Keratinocyte (primary cell): ENCODE results near the gene C16orf46. TPM values are rescaled to one million over a fixed set of nuclear protein-coding genes. Genes with fewer than 3 reads are reported as not detected.

Experiments used
- DNase-seq: peaks from one replicate; pipeline ENCODE4 v3.0.0-alpha.2; 2011; ENCODE audit warnings: low read depth, missing footprints, low spot score
- FAIRE-seq: peaks from 2 replicates; lab custom pipeline; 2011; peaks lifted over from hg19 to GRCh38; lab: Jason Lieb, UNC
- H2AFZ ChIP-seq: 2 replicates; pipeline ENCODE4 v1.6.0; 2012; ENCODE audit warnings: low read length, control low read depth, inconsistent platforms; ENCODE audit not compliant: control insufficient read depth
- H3K27ac ChIP-seq: 2 replicates; pipeline ENCODE4 v1.5.1; 2011; ENCODE audit warnings: low read length; ENCODE audit not compliant: control insufficient read depth, insufficient read depth
- H3K27me3 ChIP-seq: 3 replicates; pipeline ENCODE4 v1.6.0; 2011; ENCODE audit warnings: low read length; ENCODE audit not compliant: control insufficient read depth, insufficient read depth; ENCODE audit errors: extremely low read depth
- H3K36me3 ChIP-seq, 2 experiments: 2 replicates in 1 of 2; 3 replicates in 1 of 2; pipeline ENCODE4 v1.5.1; 2011; ENCODE audit warnings: low read length in 2 of 2, mild to moderate bottlenecking in 1 of 2; ENCODE audit not compliant: control insufficient read depth in 2 of 2, insufficient read depth in 2 of 2; ENCODE audit errors: extremely low read depth in 1 of 2
- H3K4me1 ChIP-seq: 3 replicates; pipeline ENCODE4 v1.5.1; 2011; ENCODE audit warnings: low read length; ENCODE audit not compliant: control insufficient read depth, insufficient read depth; ENCODE audit errors: extremely low read depth
- H3K4me2 ChIP-seq: 3 replicates; pipeline ENCODE4 v1.6.0; 2011; ENCODE audit warnings: low read depth, low read length; ENCODE audit not compliant: control insufficient read depth, insufficient read depth; ENCODE audit errors: extremely low read depth
- H3K4me3 ChIP-seq, 3 experiments: fragments of 200-600 bp in 1 of 3; sonication (generic) in 1 of 3; 2 replicates in 2 of 3; 3 replicates in 1 of 3; pipeline ENCODE4 v1.5.1; 2011 to 2016; ENCODE audit warnings: low read length in 3 of 3, mild to moderate bottlenecking in 3 of 3, control low read depth in 2 of 3, inconsistent platforms in 1 of 3, low read depth in 1 of 3, mixed read lengths in 1 of 3, mixed run types in 1 of 3, moderate library complexity in 1 of 3; ENCODE audit not compliant: control insufficient read depth in 2 of 3, insufficient read depth in 2 of 3; ENCODE audit errors: extremely low read depth in 1 of 3
- H3K79me2 ChIP-seq: 2 replicates; pipeline ENCODE4 v1.6.0; 2012; ENCODE audit warnings: low read length; ENCODE audit not compliant: control insufficient read depth, insufficient read depth
- H3K9ac ChIP-seq: 3 replicates; pipeline ENCODE4 v1.6.0; 2011; ENCODE audit warnings: low read length; ENCODE audit not compliant: control insufficient read depth, insufficient read depth; ENCODE audit errors: extremely low read depth
- H3K9me1 ChIP-seq: 3 replicates; pipeline ENCODE4 v1.6.0; 2011; ENCODE audit warnings: low read length; ENCODE audit not compliant: control insufficient read depth, insufficient read depth; ENCODE audit errors: extremely low read depth
- H3K9me3 ChIP-seq: 2 replicates; pipeline ENCODE4 v1.5.1; 2012; ENCODE audit warnings: low read depth, low read length; ENCODE audit not compliant: control insufficient read depth
- H4K20me1 ChIP-seq: 3 replicates; pipeline ENCODE4 v1.6.0; 2011; ENCODE audit warnings: low read length; ENCODE audit not compliant: control insufficient read depth, insufficient read depth; ENCODE audit errors: extremely low read depth
- EZH2 ChIP-seq: IDR thresholded peaks from one replicate; pipeline ENCODE4 v1.6.1; 2012; ENCODE audit warnings: inconsistent platforms, mild to moderate bottlenecking, low read length, moderate library complexity
- dilution Hi-C: fragments of 300-500 bp; cut with MboI; formaldehyde crosslinking; loops from one replicate; pipeline ENCODE4 v1.7.0; 2020; ENCODE audit warnings: low sequenced_read_pairs; ENCODE audit not compliant: extremely low pct_ligation_motif_present
- polyA plus RNA-seq, 5 experiments: library from polyadenylated mRNA; depleted of rRNA in 3 of 5; stranded (reverse) in 3 of 5; stranded (forward) in 1 of 5; unstranded in 1 of 5; fragments of >200 nt; gene quantifications; 1 replicate in 1 of 5; 2 replicates in 3 of 5; 3 replicates in 1 of 5; pipeline versions ENCODE4 v1.2.1 to v1.2.3, GENCODE V29; 2011 to 2012; ENCODE audit warnings: missing spikeins in 2 of 5, low read depth in 1 of 5, low replicate concordance in 1 of 5
- TF ChIP-seq, protein P1 (sequence below), 3 experiments: IDR thresholded peaks in 1 of 3; conservative IDR thresholded peaks in 1 of 3; optimal IDR thresholded peaks in 1 of 3; 2 replicates in 2 of 3; 3 replicates in 1 of 3; pipeline versions ENCODE3 to v1.5.1; 2011; ENCODE audit warnings: low read length in 3 of 3, mild to moderate bottlenecking in 3 of 3, moderate library complexity in 2 of 3, control low read depth in 1 of 3, inconsistent platforms in 1 of 3; ENCODE audit not compliant: insufficient read depth in 2 of 3; ENCODE audit errors: extremely low read depth in 1 of 3

C16orf46 gene
- polyA plus RNA-seq, 1 donor (not counting 4 experiments of a cell fraction or from before 2014, with no cell fraction given) = 0.30 TPM

DNA sequence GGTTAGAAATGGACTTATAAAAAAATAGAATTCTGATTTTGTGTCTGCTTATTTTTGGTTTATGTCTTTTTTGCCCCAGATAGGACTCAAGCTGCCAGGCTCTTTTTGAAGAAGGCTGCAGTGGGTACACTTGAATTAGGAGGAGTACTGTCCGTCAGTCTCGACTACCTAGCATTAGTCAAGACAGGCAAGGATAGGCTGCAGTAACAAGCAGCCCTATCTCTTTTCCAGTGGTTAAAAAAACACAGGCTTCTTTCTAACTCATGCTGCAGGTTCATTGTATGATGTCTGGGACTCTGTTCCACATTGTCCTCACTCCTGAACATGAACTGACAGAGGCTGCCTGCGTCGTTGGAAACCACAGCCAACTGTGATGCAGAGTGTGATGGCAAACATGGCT, 8.0 kb downstream of the C16orf46 start:
- Histone ChIP-seq H3K4me2 (no peak overlapping the region), H3K36me3 (no peaks in the 10 kb centered on the region), H3K79me2 (no peaks in the 10 kb centered on the region), H3K4me1 (peaks cover 6% of the 10 kb centered on the region), H3K9me1 (no peaks in the 10 kb centered on the region), H3K9ac (no peak overlapping the region), H3K4me3 (no peak overlapping the region), H3K27ac (no peak overlapping the region), H2AFZ (no peak overlapping the region), H4K20me1 (no peaks in the 10 kb centered on the region), H3K9me3 (no peaks in the 10 kb centered on the region), H3K27me3 (no peaks in the 10 kb centered on the region)
- FAIRE-seq (no peak), DNase-seq (no peak)
- TF ChIP-seq EZH2 = no peak
- TF ChIP-seq, protein P1, sequence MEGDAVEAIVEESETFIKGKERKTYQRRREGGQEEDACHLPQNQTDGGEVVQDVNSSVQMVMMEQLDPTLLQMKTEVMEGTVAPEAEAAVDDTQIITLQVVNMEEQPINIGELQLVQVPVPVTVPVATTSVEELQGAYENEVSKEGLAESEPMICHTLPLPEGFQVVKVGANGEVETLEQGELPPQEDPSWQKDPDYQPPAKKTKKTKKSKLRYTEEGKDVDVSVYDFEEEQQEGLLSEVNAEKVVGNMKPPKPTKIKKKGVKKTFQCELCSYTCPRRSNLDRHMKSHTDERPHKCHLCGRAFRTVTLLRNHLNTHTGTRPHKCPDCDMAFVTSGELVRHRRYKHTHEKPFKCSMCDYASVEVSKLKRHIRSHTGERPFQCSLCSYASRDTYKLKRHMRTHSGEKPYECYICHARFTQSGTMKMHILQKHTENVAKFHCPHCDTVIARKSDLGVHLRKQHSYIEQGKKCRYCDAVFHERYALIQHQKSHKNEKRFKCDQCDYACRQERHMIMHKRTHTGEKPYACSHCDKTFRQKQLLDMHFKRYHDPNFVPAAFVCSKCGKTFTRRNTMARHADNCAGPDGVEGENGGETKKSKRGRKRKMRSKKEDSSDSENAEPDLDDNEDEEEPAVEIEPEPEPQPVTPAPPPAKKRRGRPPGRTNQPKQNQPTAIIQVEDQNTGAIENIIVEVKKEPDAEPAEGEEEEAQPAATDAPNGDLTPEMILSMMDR (optimal IDR thresholded peaks at IDR 0.05 in 1 of 3, IDR thresholded peaks at IDR 0.05 in 1 of 3, conservative IDR thresholded peaks at IDR 0.05 in 1 of 3; ENCODE audit: extremely low read depth in 1 of 3, insufficient read depth in 2 of 3, low read length in 3 of 3) = no peak
- dilution Hi-C loops = no loop called here

GRCh38 chr16:81067166-81067565, 9.9 kb downstream of the C16orf46 start:
- Histone ChIP-seq H3K79me2 (no peaks in the 10 kb centered on the region), H3K27me3 (no peaks in the 10 kb centered on the region), H3K9me3 (no peaks in the 10 kb centered on the region), H3K4me2 (no peak overlapping the region), H2AFZ (no peak overlapping the region), H3K4me1 (peaks cover 6% of the 10 kb centered on the region), H4K20me1 (no peaks in the 10 kb centered on the region), H3K27ac (no peak overlapping the region), H3K36me3 (no peaks in the 10 kb centered on the region), H3K9ac (no peak overlapping the region), H3K4me3 (no peak overlapping the region), H3K9me1 (no peaks in the 10 kb centered on the region)
- no peak for DNase-seq
- no peak for TF ChIP-seq EZH2
- TF ChIP-seq, protein P1 (optimal IDR thresholded peaks at IDR 0.05 in 1 of 3, IDR thresholded peaks at IDR 0.05 in 1 of 3, conservative IDR thresholded peaks at IDR 0.05 in 1 of 3; ENCODE audit: extremely low read depth in 1 of 3, insufficient read depth in 2 of 3, low read length in 3 of 3) = no peak
- dilution Hi-C loops = no loop called here
- FAIRE-seq = no peak
